Pancreas (tissue), 10 donors: Measurements from ENCODE around the gene ETV5. TPM values are rescaled to one million over a fixed set of nuclear protein-coding genes. Genes with fewer than 3 reads are reported as not detected.

ENCODE experiments used
- ATAC-seq, 4 donors: fragments of 200-7000 bp; cut with Tn5 transposase; one replicate each; pipeline versions ENCODE4 v1.8.0 to v1.9.1; 2020; ENCODE audit warnings: mild to moderate bottlenecking in 4 of 4, moderate library complexity in 4 of 4
- DNase-seq, 6 donors: peaks; one replicate each; pipeline ENCODE4 v3.0.0-alpha.2; 2020
- FAIRE-seq: peaks from 2 replicates; lab custom pipeline; 2012; peaks lifted over from hg19 to GRCh38; lab: Jason Lieb, UNC
- H3K27ac ChIP-seq, 4 donors: fragments of 200-600 bp; sonication (generic); 1 replicate in 3 of 4; 2 replicates in 1 of 4; pipeline versions ENCODE4 v1.5.0 to v1.8.0; 2020
- H3K27me3 ChIP-seq, 4 donors: fragments of 200-600 bp; one replicate each; pipeline ENCODE4 v1.8.0; 2021
- H3K36me3 ChIP-seq, 3 donors: fragments of 200-600 bp; sonication (generic) in 1 of 3; one replicate each; pipeline versions ENCODE4 v1.5.0 to v1.8.0; 2020 to 2021
- H3K4me1 ChIP-seq, 3 donors: fragments of 200-600 bp; one replicate each; pipeline ENCODE4 v1.8.0; 2021
- H3K4me3 ChIP-seq, 4 donors: fragments of 200-600 bp; sonication (generic) in 2 of 4; one replicate each; pipeline versions ENCODE4 v1.5.0 to v1.8.0; 2020 to 2021
- H3K9me3 ChIP-seq, 4 donors: fragments of 200-600 bp; one replicate each; pipeline ENCODE4 v1.8.0; 2021
- WGBS, 2 donors: extraction: QIAGEN DNeasy Blood & Tissue Kit; methylation state at CpG; one replicate each; pipeline ENCODE4 v1.1.7; 2013; 5-methylcytosine and 5-hydroxymethylcytosine counted together
- intact Hi-C, 3 donors: fragments of 100-400 bp; cut with DNase I; formaldehyde crosslinking; loops; one replicate each; pipeline versions ENCODE4 v1.11.1 to v1.14.2; 2022
- polyA plus RNA-seq, 2 donors: library from polyadenylated mRNA; stranded (reverse); fragments of 200-250 nt; gene quantifications; one replicate each; pipeline ENCODE4 v1.2.3, GENCODE V29; 2013
- total RNA-seq, 6 donors: library from RNA; stranded (reverse); fragmentation: NEBNext Ultra II Directional in 4 of 6; extraction: Animal tissue kit (Norgen Biotek cat#: 25700) in 4 of 6; gene quantifications; one replicate each; pipeline versions ENCODE4 v1.2.1 to v1.2.4, GENCODE V29; 2021 to 2023
- TF ChIP-seq, protein P1 (sequence below), 4 donors: fragments of 200-600 bp; sonication (generic) in 3 of 4; IDR thresholded peaks; one replicate each; pipeline versions ENCODE4 v1.5.0 to v1.8.0; 2021; ENCODE audit warnings: antibody characterized with exemption in 4 of 4
- donor health status: healthy with polysubstance abuse.
- donor health status: DM: no; HTN: no; CAD: no; lungs with moderate emphysema.
- donor health status: DM: no; HTN: no; CAD: no.
- donor health status: control.
- donor health status: control.
- donor health status: Bipolar disorder and iron deficiency.
- donor health status: DM: yes; HTN: yes; CAD: no.
- donor health status: DM: no; HTN: no; CAD: no.
- donor health status: DM: no; HTN: no; CAD: no.
- donor health status: DM: yes; HTN: yes; CAD: no.

The ETV5 gene
- total RNA-seq (10 to 100 TPM; 17.1 to 58.5 (median 32.0) TPM), polyA plus RNA-seq (10 to 100 TPM; 12.2 to 12.9 TPM)

DNA sequence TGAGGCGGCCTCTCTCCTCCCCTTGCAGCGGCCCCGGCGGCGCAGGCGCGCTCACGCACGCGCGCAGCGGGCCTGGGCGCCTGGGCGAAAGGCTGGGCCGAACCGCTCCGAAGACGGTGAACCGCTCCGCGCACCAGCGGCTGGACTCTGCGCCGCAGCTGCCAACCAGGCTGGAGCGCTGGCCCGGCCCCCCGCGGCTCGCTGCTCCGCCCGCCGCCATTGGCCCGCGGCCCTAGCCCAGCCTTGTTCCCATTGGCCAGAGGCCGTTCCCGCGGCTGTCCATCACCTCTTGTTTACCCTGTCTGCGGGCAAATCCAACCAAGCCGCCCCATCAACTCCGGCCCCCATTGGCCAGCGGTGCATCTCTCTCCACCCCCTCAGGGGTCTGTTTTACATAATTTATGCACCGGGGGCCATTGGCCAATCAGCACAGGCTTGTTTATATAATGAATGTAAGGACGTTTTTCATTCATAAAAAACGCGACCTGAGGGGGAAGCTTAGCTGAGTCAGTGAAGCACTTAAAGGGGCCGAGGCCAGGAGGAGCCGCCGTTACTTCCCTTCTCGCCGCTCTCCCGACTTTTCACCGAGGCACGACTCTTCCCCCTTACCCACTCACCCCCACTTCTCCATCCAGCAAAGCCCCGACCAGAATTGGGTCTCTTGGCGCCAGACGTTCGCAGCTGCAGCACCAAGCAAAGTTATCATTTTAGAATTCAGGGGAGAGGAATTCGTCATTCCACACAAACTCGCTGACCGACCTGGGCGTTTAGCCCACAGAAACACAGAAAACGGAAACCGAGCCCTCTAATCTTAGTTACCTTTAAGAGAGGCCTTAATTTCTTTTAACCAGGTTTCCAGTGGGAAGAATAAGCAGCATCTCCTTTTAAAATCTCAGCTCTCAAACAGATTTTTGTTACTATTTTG is at the start of gene ETV5:
TSS of gene ETV5 (minus strand) at position 149 of the 925 bp plus-strand sequence. CDS start 3,221 bp downstream, outside the sequence.
- intact Hi-C loops = no loop called here

DNA sequence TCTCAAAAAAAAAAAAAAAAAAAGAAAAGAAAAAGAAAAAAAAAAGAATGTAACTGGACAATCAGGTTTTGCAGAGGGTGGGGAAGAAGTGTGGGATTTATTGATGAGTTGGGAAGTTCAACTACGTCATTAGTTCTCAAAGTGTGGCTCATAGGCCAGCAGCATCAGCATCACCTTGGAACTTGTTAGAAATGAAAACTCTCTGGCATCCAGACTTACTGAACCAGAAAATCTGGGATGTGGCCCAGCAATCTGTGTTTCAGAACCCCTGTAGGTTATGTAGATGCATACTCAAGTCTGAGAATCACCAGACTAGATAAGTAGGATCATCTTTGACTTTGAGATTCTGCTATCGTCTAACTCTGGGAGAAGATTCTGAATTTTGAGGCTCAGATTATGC is 45.8 kb upstream of the ETV5 start:
- FAIRE-seq (no peak), ATAC-seq (no peak), DNase-seq (no peak)
- TF ChIP-seq, protein P1, sequence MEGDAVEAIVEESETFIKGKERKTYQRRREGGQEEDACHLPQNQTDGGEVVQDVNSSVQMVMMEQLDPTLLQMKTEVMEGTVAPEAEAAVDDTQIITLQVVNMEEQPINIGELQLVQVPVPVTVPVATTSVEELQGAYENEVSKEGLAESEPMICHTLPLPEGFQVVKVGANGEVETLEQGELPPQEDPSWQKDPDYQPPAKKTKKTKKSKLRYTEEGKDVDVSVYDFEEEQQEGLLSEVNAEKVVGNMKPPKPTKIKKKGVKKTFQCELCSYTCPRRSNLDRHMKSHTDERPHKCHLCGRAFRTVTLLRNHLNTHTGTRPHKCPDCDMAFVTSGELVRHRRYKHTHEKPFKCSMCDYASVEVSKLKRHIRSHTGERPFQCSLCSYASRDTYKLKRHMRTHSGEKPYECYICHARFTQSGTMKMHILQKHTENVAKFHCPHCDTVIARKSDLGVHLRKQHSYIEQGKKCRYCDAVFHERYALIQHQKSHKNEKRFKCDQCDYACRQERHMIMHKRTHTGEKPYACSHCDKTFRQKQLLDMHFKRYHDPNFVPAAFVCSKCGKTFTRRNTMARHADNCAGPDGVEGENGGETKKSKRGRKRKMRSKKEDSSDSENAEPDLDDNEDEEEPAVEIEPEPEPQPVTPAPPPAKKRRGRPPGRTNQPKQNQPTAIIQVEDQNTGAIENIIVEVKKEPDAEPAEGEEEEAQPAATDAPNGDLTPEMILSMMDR (IDR thresholded peaks at IDR 0.05) = no peak
- Histone ChIP-seq H3K4me1 (peaks cover 16 to 30% (median 27%) of the 10 kb centered on the region in 3 donors), H3K9me3 (no peaks in the 10 kb centered on the region), H3K36me3 (no peaks in the 10 kb centered on the region), H3K27me3 (no peaks in the 10 kb centered on the region), H3K4me3 (no peak overlapping the region), H3K27ac (no peak overlapping the region)
- 78 to 89% methylated on average over 2 of the region's 2 CpGs for WGBS, 2 donors
- intact Hi-C loops = no loop called here

More for the DNA sequence above, at the start of gene ETV5:
- Histone ChIP-seq H3K27ac (peak within 1 kb of the TSS; percentile 79 to 89 (median 86)), H3K36me3 (peaks cover 0 to 6% (median 0%) of the 10 kb centered on the region in 3 donors), H3K27me3 (no peaks in the 10 kb centered on the region), H3K4me1 (peaks cover 3 to 22% (median 18%) of the 10 kb centered on the region in 3 donors), H3K4me3 (peak within 1 kb of the TSS; percentile 58 to 94 (median 86)), H3K9me3 (no peaks in the 10 kb centered on the region)
- peak; percentile 85 for FAIRE-seq
- WGBS, 2 donors = 0% methylated on average over 50 to 63 of the region's 63 CpGs
- TF ChIP-seq, protein P1 (IDR thresholded peaks at IDR 0.05) = peak in 1 of 4 donors; percentile 23
- ATAC-seq = peak; percentile 90 to 94 (median 92)
- peak; percentile 97 to 100 (median 99) for DNase-seq

GRCh38 chr3:186152889-186153292 is 44.0 kb upstream of the ETV5 start:
- intact Hi-C loops = no loop called here
- no peak overlapping the region for H3K4me3 ChIP-seq
- WGBS, 2 donors = 76 to 80% methylated on average over 9 of the region's 9 CpGs
- peak in 3 of 4 donors; percentile 5 to 40 (median 10) for ATAC-seq
- H3K4me1 ChIP-seq = peaks cover 16 to 38% (median 34%) of the 10 kb centered on the region in 3 donors
- H3K27ac ChIP-seq = peak overlapping the region in 2 of 4 donors; percentile 1 to 66
- FAIRE-seq = no peak
- no peaks in the 10 kb centered on the region for H3K36me3 ChIP-seq
- DNase-seq = no peak
- TF ChIP-seq, protein P1 (IDR thresholded peaks at IDR 0.05) = no peak
- no peaks in the 10 kb centered on the region for H3K27me3 ChIP-seq
- no peaks in the 10 kb centered on the region for H3K9me3 ChIP-seq

- 65% methylated on average over 8 of the region's 8 CpGs for WGBS, 2 donors
- intact Hi-C loops = no loop called here
- FAIRE-seq (no peak), DNase-seq (no peak), ATAC-seq (peak in 1 of 4 donors; percentile 7)
- H3K4me1 ChIP-seq = peaks cover 16 to 38% (median 34%) of the 10 kb centered on the region in 3 donors
- H3K27ac ChIP-seq = peak overlapping the region in 1 of 4 donors; percentile 66
- H3K27me3 ChIP-seq = no peaks in the 10 kb centered on the region
- no peak overlapping the region for H3K4me3 ChIP-seq
- H3K36me3 ChIP-seq = no peaks in the 10 kb centered on the region
- TF ChIP-seq, protein P1 (IDR thresholded peaks at IDR 0.05) = no peak
- H3K9me3 ChIP-seq = no peaks in the 10 kb centered on the region
These were observed 43.5 kb upstream of the ETV5 start for GRCh38 chr3:186152361-186152798.
